ENCODE results near the gene RMDN2.

DNA sequence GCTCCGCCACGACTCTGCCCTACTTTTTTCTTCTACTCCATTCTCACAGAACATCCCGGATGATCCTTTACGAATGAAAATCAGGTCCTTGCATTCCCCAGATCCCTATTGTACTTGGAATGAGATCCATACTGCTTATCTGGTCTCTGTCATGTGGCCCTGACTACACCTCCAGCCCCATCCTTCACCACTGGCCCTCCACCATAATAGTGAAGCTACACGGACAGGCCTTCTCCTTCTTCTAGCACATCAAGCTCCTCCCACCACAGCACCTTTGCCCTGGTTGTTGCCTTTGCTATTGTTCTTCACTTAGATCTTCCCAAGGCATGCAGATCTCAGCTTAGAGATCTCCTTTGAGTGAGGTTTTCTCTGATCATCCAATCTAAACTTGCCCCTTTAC lies 20.1 kb upstream of the RMDN2 start:
- TF ChIP-seq CTCF (IDR thresholded peaks at IDR 0.05) (no peak), POLR2A (IDR thresholded peaks at IDR 0.05) (no peak)
